ENCODE measurements around the gene SYPL2.
"Not testable (repeated sequence)": the region's sequence is repeated elsewhere in the genome, so short reads cannot be mapped to it uniquely, and the experiment has no call there.

The SYPL2 gene

DNA sequence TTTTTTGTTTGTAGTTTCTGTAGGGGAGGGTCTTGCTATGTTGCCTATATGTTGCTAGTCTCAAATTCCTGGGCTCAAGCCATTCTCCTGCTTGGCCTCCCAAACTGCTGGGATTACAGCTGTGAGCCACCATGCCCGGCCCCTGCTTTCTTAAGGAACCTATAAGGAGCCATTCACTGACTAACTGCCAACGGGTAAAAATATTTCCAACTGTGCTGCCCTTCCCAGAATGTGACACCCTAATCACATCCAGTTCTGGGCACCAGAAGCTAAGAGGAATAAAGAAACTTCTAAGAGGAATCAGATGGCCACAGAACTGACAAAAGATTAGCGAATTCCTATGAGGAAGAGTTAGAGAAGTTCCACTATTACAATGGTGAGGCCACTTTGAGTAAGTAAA lies 6.4 kb downstream of the SYPL2 start:
- no peak for DNase-seq (ENCODE audit: low spot score)

DNA sequence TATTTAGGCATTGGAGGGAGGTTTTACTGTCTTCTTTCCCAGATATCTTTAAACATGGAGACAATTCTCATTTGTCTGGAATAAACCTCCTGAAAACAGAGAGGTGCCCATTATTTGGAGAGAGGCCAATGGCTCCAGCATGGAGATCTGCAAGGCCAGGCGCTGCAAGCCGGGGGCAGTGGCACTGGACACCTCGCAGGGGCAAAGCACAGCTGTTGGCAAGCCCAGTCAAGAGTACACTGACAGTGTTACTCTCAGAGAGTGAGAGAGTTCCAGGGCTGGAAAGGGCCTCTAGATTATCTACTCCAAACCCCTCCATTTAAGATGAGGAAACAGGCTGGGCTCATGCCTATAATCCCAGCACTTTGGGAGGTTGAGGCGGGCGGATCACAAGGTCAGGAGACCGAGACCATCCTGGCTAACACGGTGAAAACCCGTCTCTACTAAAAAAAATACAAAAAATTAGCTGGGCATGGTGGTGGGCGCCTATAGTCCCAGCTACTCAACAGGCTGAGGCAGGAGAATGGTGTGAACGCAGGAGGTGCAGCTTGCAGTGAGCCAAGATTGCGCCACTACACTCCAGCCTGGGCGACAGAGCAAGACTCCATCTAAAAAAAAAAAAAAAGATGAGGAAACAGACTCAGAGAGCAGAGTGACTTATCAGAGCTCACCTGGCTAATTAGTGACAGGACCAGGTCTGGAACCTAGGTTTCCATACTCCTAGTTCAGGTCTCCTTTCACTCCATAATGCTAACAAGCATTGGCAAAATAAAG lies 7.1 kb downstream of the SYPL2 start:
- DNase-seq (ENCODE audit: low spot score) = not testable (repeated sequence)

GRCh38 chr1:109474697-109475096 lies 8.4 kb downstream of the SYPL2 start:
- no peak for DNase-seq (ENCODE audit: low spot score)

GRCh38 chr1:109475261-109475660 lies 8.9 kb downstream of the SYPL2 start:
- DNase-seq (ENCODE audit: low spot score) = no peak

DNA sequence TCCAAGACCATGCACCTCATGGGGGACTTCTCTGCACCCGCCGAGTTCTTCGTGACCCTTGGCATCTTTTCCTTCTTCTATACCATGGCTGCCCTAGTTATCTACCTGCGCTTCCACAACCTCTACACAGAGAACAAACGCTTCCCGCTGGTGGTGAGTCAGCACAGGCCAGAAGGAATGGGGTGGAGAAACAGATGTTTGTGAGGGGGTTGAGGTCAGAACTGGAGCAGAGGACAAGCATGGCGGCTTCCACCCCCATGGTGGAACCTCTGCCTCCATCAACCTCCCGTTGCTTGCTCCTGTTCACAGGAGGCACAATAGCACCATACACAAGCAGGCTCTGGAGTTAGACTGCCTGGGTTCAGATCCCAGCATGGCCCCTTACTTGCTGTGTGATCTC lies 10.5 kb downstream of the SYPL2 start:
- DNase-seq (ENCODE audit: low spot score) = no peak

- no peak for DNase-seq (ENCODE audit: low spot score)
Measured at GRCh38 chr1:109477821-109478220, 11.5 kb downstream of the SYPL2 start.

DNA sequence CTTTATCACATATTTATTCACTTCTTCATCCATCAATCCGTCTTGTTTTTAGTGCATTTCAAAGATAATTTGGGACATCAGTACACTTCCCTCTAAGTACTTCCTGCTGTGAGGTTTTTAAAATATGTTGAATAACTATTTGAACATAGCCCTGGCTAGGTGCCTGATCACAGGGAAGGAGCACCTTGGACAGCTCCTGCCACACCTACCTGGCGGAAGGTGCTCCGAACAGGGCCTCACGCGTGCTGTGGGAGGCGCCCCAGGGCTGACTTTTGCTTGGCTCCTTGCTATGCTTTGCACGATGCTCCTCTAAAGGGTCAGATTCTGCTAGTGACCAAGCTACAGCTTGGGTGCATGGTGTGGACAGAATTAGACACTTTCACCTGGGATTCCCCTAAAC lies 12.5 kb downstream of the SYPL2 start:
- no peak for DNase-seq (ENCODE audit: low spot score)

GRCh38 chr1:109479311-109479710 lies 13.0 kb downstream of the SYPL2 start:
- DNase-seq (ENCODE audit: low spot score) = no peak

- DNase-seq (ENCODE audit: low spot score) = no peak
Measured at GRCh38 chr1:109479901-109480300, 13.6 kb downstream of the SYPL2 start.

DNA sequence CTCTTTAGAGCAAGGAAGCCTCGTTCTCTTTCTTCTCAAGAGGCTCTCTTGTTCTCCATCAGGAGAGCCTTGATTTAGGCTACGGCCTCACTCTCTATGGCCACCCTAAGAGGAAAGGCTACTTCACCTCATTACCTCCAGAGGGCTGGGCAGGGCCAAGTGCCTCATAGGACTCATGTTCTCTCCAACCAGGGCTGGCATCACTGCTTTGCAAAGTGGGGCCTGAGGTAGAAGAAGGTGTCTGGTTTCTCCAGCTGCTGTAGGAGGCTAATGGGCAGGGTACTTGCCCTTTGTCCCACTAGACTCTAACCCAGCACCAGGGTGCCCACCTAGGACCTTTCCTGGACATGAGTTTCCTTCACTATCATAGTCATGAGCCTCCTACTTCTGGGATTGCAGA lies 15.3 kb downstream of the SYPL2 start:
- no peak for DNase-seq (ENCODE audit: low spot score)

DNA sequence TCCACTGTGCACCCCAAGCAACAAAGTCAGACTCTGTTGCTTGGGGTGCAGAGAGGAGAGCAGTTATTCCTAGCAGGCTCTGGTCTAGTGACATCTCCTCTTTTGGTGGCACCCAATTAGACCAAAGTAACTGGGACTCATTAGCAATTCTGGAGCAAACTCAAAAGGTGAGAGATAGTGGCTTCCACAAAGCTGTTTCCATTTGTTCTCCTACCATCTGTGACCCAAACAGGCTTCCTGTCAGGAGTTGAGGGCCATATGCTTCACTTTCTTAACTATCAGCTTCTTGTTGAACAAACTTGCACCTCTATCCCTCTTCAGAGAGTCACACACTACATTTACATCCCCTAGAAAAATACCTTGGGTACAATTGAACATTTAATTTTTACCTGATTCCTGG lies 15.9 kb downstream of the SYPL2 start:
- no peak for DNase-seq (ENCODE audit: low spot score)

DNA sequence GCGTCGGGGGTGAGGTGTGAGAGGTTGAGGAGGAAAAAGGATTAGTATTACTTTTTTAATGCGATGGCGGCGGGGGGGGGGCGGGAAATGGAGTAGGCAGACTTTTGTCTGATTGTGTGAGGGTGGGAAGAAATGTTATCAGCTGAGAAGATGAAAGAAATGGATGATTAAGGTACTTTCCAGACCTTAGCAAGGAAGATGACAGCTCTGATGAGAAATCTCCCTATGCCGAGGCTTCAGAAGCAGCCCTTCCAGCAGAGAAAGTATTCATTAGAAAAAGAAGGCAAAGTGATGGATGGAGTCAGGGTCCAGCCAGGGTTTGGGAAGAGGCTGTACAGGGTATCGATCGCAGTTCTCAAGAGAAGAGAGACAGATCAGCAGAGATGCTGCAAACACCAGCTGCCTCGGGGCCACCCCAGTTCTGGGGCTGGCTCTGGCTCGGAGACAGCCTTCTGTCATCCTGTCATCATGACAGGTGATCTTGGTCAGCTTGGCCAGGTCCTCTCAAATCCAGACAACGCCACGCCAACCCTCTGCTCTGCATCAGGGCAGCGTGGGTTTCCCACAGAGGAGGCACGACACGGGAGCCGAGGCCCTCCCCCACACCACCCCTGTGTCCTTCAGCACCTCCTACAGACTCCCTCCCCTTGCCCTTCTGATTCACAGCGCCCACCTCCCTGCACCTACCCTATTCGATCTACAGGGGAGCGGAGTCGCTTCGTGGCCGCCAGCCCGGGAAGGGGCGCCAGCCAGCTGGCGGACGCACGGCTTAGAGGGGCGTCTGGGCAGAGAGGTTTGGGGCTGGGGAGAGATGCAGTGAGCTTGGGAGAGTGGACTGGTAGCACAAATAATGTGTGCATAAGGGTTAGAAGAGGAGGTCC lies 16.7 kb downstream of the SYPL2 start:
- no peak for DNase-seq (ENCODE audit: low spot score)

DNA sequence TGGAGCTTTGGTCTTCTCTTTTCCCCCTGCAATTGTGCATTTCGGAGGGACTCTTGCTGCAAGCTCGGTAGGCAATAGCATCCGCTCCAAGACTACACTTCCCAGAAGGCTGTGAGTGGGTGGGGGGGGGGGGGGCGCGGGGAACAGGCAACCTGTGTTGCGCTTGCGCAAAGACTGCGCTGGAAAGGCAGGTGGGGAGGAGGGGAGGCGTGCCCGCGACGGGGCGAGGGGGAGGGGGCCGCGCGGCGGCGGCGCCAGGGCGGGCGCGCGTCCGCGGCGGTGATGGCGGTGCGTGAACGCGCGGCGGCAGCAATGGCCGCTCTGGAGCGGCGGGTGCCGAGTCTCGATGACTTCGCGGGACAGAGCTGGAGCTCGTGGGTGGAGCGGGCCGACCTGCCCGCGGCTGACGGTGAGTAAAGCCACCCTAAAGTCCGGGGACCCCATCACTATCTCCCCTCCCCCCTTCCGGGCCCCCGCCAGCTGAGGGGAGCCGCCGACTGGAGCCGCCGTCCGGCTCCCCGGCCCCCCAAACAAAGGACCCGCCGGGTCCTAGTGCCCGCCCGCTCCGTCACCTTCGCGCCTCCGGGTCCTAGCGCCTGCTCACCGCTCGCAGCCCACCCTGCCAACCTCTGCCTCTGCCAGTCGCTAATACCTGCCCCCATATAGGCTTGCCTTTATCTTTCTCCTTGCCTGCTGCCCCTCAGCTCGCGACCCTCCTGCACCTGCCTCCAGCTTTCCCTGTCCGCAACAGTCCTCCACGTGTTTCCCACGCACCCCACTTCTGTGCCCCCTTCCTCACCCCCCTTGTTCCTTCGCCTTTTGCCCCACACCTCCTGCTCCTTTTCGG lies 17.5 kb downstream of the SYPL2 start, which contains the start of gene ATXN7L2:
Gene ATXN7L2, plus strand, starts transcription at position 234 of the 847 bp plus-strand sequence. Its CDS starts 49 bp downstream, at position 283.
- DNase-seq (ENCODE audit: low spot score) = peak; percentile 100

DNA sequence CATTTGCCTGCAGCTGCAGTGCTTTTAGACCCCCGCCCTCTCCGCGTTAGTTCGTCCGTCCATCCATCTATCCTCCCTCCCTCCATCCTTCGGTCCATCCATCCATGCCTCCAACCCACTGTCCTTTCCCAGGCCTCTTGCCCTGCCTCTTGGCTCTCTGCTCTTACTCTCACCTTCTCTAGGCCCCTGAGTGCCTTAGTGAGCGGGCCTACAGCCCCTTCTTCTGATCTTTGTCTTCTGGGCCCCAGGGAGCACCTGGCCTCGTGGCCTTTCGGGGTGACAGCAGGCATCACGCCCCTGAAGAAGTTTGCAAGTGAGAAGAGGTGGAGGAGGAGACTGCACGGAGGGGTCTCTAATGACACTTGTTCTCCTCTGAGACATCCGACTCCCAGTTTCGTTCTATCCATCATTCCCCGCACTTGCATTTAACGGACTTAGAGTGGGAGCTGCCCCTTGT lies 18.2 kb downstream of the SYPL2 start:
- DNase-seq (ENCODE audit: low spot score) = no peak

DNA sequence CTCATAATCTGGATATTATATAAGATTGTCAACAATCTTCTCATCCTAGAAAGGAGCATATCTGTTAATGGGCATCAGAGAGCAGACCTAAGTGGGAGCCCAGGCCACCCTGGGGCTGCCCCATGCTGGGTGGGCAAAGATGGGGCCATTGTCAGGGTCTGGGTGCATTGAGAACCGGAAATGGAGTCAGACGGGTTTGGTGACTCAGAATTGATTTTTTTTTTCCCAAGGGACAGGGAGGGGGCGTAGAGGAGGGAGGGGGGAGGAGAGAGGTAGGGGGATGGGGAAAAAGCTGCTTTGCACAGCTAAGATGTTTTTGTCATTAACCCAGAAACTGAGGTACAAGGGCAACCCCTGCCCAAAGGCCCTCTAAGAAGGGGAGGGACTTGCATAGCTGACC lies 18.7 kb downstream of the SYPL2 start:
- no peak for DNase-seq (ENCODE audit: low spot score)

GRCh38 chr1:109487261-109487660 lies 20.9 kb downstream of the SYPL2 start:
- no peak for DNase-seq (ENCODE audit: low spot score)

GRCh38 chr1:109488201-109488600 lies 21.9 kb downstream of the SYPL2 start:
- no peak for DNase-seq (ENCODE audit: low spot score)

DNA sequence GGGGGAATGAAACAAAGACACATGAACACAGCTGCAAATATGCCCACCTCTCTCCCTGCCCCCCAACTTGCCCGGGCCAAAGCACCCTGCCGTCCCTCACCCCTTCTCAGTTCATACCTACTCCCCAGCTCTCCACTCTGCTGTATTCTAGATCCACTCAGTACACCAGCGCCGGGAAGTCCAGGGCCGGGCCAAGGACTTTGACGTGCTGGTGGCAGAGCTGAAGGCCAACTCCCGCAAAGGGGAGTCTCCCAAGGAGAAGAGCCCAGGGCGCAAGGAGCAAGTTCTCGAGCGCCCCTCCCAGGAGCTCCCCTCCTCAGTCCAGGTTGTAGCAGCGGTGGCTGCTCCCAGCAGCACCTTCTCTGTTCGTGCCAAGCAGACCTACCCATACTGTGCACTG lies 22.4 kb downstream of the SYPL2 start:
- no peak for DNase-seq (ENCODE audit: low spot score)

GRCh38 chr1:109490029-109490933 lies 23.9 kb downstream of the SYPL2 start:
- DNase-seq (ENCODE audit: low spot score) = peak; percentile 84

DNA sequence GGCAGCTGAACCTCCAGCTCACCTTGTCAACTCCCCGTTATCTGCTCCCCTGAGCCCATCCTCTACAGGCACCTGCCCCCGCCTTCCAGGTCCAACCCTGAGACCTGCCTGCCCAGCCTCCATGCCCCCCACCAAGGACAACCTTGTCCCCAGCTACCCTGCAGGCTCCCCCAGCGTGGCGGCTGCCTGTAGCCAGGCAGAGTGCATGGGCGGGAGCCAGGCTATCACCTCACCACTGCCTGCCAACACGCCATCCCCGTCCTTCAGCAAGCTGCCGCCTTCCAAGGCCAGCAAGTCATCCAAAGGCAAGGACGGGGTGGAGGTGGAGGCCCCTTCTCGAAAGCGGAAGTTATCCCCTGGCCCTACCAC lies 24.6 kb downstream of the SYPL2 start:
- DNase-seq (ENCODE audit: low spot score) = no peak

DNA sequence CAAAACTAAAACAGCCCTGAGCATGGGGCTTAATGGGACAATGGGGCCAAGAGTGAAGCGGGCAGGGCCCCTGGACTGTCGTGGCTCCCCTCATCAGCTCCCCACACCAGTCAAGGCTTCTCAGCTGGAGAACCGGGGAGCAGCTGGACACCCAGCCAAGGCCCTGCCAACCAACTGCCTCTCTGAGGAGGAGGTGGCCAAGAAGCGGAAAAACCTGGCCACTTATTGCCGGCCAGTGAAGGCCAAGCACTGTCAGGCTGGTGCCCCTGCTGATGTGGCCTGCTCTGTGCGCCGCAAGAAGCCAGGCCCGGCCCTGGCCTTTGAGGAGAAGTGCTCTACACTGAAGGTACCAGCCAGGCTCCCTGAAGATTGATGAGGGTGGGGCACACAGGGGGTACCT lies 25.0 kb downstream of the SYPL2 start:
- no peak for DNase-seq (ENCODE audit: low spot score)
